IPS-11a (cell line): ENCODE measurements around the gene TBX4.
"Not testable (repeated sequence)": the region's sequence is repeated elsewhere in the genome, so short reads cannot be mapped to it uniquely, and the experiment has no call there.

Experiments
- H3K4me3 ChIP-seq: one replicate; pipeline ENCODE4 v1.5.1; 2013; ENCODE audit warnings: low read depth, low read length, control low read depth

The TBX4 gene

DNA sequence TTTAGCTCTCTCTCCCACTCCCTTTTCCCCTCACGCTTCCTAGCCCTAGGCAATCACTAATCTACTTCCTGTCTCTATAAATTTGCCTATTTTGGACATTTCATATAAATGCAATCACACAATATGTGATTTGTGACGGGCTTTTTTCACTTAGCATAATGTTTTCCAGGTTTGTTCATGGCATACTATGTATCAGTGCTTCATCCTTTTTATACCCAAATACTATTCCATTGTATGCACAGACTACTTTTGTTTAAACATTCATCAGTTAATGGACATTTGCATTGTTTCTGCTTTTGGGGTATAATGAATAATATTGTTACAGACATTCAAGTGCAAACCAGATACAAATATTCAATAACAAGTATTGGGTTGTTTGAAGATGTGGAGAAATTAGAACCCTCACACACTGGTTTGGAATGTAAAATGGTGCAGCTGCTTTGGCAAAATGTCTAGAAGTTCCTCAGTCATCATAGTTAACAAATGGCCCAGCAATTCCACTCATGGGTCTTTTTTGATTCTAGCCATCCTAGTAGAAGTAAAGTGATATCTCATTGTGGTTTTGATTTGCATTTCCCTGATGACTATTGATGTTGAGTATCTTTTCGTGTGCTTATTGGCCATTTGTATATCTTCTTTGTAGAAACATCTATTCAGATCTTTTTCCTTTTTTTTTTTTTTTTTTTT, 67.7 kb downstream of the TBX4 start:
- no peak overlapping the region for H3K4me3 ChIP-seq

DNA sequence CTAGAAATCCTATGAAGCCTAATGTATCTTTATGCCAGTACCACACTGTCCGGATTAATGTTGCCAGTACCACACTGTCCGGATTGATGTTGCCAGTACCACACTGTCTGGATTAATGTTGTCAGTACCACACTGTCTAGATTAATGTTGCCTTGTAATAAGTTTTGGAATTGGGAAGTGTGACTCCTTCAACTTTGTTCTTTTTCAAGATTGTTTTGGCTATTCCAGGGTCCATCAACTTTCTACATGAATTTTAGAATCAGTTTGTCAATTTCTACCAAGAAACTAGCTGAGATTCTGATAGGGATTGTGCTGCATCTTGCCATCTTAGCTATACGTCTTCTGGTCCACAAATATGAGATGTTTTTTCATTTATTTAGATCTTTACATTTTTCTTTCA, 68.7 kb downstream of the TBX4 start:
- no peak overlapping the region for H3K4me3 ChIP-seq

DNA sequence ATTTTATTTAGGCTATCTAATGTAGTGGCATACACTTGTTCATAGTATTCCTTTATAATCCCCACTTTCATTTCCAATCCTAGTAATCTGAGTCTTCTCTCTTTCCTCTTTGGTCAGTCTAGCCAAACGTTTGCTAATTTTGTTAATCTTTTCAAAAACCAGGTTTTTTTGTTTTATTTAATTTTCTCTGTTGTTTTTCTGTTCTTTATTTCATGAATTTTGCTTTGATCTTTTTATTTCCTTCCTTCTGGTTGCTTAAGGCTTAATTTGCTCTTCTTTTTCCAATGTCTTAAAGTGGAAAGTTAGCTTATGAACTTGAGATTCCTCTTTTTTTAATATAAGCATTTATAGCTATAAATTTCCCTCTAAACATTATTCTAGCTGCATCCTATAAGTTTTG, 69.9 kb downstream of the TBX4 start:
- H3K4me3 ChIP-seq: no peak overlapping the region

DNA sequence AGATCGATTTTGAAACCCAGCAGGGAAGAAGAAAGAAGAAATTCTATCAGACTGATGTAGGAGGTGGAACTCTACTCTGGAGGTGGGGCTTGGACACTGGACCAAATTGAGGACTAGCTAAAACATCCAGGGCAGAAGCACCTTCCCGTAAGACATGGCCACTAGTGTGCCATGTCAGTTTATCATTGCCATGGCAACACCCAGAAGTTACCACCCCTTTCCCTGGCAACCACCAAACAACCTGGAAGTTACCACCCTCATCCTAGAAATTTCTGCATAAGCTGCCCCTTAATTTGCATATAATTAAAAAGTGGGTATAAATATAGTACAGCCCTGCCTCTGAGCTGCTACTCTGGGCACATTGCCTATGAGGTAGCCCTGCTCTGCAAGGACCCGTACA, 72.1 kb downstream of the TBX4 start:
- no peak overlapping the region for H3K4me3 ChIP-seq

DNA sequence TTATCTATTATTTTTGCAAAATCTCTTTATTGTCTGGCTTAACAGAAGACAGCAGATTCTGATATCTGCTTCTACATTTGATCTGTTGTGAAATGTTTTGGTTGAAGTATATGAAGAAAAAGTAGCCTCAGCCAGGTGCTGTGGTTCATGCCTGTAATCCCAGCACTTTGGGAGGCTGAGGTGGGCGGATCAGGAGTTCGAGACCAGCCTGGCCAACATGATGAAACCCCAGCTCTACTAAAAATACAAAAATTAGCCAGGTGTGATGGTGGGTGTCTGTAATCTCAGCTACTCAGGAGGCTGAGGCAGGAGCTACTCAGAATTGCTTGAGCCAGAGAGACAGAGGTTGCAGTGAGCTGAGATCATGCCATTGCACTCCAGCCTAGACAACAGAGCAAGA, 75.2 kb downstream of the TBX4 start:
- H3K4me3 ChIP-seq: not testable (repeated sequence)

DNA sequence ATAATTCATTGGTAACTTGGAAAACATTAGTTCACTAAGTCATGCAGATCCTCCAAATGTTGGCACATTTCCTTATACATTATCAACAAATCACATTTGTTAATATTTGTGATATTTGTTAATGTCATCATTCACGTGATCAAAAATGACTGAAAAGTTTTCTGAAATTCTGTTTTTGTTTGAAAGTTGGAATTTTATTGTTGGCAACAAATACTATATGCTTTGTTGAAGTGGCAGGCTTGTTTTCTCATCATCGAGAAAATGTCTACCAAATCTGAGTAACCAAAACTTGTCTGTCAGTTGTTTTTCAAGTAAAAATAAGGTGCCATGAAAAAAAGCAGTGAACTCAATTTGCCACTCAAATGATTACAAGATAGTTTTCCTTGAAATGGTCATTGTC, 75.9 kb downstream of the TBX4 start:
- H3K4me3 ChIP-seq: no peak overlapping the region

DNA sequence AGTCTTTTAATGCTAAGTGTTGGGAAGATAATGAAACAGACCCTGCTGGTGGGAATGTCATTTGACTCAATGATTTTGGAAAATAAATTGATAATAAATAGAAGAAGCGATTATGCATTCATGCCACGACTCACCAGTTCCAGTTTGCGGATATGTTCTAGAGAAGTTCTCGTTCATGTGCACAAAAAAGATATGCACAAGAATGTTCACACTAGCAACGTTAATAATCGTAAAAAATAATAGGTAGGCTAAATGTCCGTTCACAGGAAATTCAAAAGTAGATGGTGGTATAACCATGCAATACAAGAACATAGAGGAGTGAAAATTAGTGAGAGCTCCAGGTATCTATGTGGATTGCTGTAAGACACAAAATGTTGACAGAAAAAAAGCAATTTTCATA, 79.0 kb downstream of the TBX4 start:
- H3K4me3 ChIP-seq: no peak overlapping the region

DNA sequence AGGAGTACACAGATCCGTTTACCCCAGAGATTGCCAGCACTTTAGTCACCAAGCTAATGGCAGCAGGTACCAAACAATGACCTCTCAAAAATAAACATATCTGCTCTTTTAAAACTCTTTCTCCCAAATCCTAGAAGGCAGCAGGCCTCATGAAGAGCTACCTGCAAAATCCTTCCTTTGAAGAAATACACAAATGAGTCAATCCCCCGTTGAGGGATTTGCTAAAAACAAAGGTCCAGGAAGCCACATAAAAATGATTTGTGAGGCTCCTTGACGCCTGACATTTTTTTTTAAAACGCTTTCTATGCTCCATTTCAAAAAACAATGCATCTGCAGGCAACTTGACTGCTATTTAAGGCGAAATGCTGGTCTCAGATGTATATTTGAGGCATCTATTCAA, 80.6 kb downstream of the TBX4 start:
- H3K4me3 ChIP-seq: no peak overlapping the region

DNA sequence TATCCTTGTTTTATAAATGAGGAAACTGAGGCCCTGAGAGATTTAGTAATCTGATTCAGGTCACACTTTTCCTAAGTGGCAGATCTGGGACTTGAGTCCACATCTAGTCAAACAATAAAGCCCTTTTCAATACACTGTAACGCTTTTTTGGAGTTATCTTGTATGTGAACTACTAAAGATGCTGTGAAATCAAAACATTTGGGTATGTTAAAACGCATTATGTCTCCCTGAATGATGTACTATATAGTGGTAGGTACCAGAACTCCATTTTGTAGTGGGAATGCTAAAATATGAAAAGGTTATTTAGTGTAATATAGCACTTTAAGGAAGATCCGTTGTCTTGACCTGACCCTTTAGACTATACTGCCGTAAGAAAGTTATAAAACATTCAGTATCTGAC, 81.6 kb downstream of the TBX4 start:
- H3K4me3 ChIP-seq: no peak overlapping the region

DNA sequence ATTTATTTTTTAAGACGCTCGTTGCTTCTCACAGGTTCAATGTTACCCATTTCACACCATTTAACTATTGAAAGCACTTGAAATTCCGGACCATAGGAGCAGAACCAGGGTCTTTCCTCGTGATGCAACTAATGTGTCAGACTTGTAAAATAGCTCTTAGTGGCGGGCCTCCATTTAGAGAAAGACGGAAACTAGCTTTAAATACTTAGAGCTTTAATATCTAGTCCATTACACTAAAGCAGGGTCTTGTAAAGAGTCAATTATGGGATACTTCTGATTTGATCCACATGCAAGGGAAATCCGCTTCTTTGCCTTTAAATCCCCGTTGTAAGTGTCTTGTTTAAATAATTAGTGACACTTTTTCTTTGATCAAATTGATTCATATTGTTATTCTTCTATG, 82.2 kb downstream of the TBX4 start:
- H3K4me3 ChIP-seq: no peak overlapping the region
